Measurements from ENCODE around the gene EVI5L. TPM values are rescaled to one million over a fixed set of nuclear protein-coding genes. Genes with fewer than 3 reads are reported as not detected.
"Not testable (repeated sequence)": the region's sequence is repeated elsewhere in the genome, so short reads cannot be mapped to it uniquely, and the experiment has no call there.

EVI5L gene
- total and polyA plus RNA-seq, 4 donors = 1.4 to 5.0 (median 4.4) TPM

GRCh38 chr19:7858109-7858770, 28.2 kb downstream of the EVI5L start:
- TF ChIP-seq JUND (IDR thresholded peaks at IDR 0.05) = no peak
- TF ChIP-seq RAD21 (IDR thresholded peaks at IDR 0.05) = no peak
- no peak for TF ChIP-seq FOXA1 (IDR thresholded peaks at IDR 0.05)
- TF ChIP-seq, protein P1, sequence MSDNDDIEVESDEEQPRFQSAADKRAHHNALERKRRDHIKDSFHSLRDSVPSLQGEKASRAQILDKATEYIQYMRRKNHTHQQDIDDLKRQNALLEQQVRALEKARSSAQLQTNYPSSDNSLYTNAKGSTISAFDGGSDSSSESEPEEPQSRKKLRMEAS (IDR thresholded peaks at IDR 0.05) = no peak
- no peak for TF ChIP-seq EGR1 (IDR thresholded peaks at IDR 0.05; ENCODE audit: low read depth in 2 of 2)
- no peak for TF ChIP-seq HNF4A (conservative IDR thresholded peaks at IDR 0.05)
- no peak for TF ChIP-seq SP1 (IDR thresholded peaks at IDR 0.05)
- TF ChIP-seq TAF1 (conservative IDR thresholded peaks at IDR 0.05) = no peak
- no peak for TF ChIP-seq GABPA (IDR thresholded peaks at IDR 0.05 in 1 of 2, conservative IDR thresholded peaks at IDR 0.05 in 1 of 2)
- TF ChIP-seq ATF3 (IDR thresholded peaks at IDR 0.05) = no peak
- no peak for TF ChIP-seq YY1 (IDR thresholded peaks at IDR 0.05)
- no peaks in the 10 kb centered on the region for H3K36me3 ChIP-seq (ENCODE audit: control insufficient read depth in 4 of 4, insufficient read depth in 3 of 4, low read depth in 1 of 4, low read length in 3 of 4)
- WGBS = 77% methylated on average over 29 of the region's 29 CpGs
- H3K27me3 ChIP-seq (ENCODE audit: control insufficient read depth in 4 of 4, insufficient read depth in 4 of 4, low read length in 3 of 4) = no peaks in the 10 kb centered on the region
- H3K4me1 ChIP-seq (ENCODE audit: control insufficient read depth in 4 of 4, insufficient read depth in 4 of 4, low read length in 3 of 4) = peaks cover 5 to 15% (median 9%) of the 10 kb centered on the region in 4 donors
- no peak for DNase-seq (ENCODE audit: low spot score)
- no peak overlapping the region for H3K27ac ChIP-seq (ENCODE audit: low read depth in 1 of 2, low read length in 2 of 2)
- H3K9me3 ChIP-seq (ENCODE audit: control insufficient read depth in 4 of 4, low read length in 3 of 4) = no peaks in the 10 kb centered on the region
- H3K4me3 ChIP-seq (ENCODE audit: low read depth in 1 of 3, low read length in 3 of 3) = no peak overlapping the region
- H3K9ac ChIP-seq (ENCODE audit: low read depth in 1 of 2, low read length in 2 of 2) = no peak overlapping the region

DNA sequence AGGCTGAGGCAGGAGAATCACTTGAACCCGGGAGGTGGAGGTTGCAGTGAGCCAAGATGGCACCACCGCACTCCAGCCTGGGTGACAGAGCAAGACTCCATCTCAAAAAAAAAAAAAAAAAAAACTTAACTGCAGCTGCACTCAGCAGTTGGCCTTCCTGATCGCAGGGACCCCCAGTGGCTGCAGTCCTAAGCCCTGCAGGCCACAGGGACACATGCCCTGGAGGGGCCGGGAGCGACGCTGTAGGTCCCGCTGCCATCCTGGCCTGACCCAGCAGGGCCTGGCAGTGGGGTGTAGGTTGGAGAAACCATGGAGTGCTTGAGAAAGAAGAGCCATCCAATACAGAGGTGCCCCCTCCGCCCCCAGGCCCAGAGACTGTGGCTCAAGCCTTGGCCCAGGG, 29.1 kb downstream of the EVI5L start:
- 96% methylated on average over 8 of the region's 8 CpGs for WGBS
- H3K27me3 ChIP-seq (ENCODE audit: control insufficient read depth in 4 of 4, insufficient read depth in 4 of 4, low read length in 3 of 4); H3K9ac ChIP-seq (ENCODE audit: low read depth in 1 of 2, low read length in 2 of 2); H3K4me3 ChIP-seq (ENCODE audit: low read depth in 1 of 3, low read length in 3 of 3); H3K27ac ChIP-seq (ENCODE audit: low read depth in 1 of 2, low read length in 2 of 2); H3K4me1 ChIP-seq (ENCODE audit: control insufficient read depth in 4 of 4, insufficient read depth in 4 of 4, low read length in 3 of 4); H3K36me3 ChIP-seq (ENCODE audit: control insufficient read depth in 4 of 4, insufficient read depth in 3 of 4, low read depth in 1 of 4, low read length in 3 of 4); H3K9me3 ChIP-seq (ENCODE audit: control insufficient read depth in 4 of 4, low read length in 3 of 4); DNase-seq (ENCODE audit: low spot score): not testable (repeated sequence)

DNA sequence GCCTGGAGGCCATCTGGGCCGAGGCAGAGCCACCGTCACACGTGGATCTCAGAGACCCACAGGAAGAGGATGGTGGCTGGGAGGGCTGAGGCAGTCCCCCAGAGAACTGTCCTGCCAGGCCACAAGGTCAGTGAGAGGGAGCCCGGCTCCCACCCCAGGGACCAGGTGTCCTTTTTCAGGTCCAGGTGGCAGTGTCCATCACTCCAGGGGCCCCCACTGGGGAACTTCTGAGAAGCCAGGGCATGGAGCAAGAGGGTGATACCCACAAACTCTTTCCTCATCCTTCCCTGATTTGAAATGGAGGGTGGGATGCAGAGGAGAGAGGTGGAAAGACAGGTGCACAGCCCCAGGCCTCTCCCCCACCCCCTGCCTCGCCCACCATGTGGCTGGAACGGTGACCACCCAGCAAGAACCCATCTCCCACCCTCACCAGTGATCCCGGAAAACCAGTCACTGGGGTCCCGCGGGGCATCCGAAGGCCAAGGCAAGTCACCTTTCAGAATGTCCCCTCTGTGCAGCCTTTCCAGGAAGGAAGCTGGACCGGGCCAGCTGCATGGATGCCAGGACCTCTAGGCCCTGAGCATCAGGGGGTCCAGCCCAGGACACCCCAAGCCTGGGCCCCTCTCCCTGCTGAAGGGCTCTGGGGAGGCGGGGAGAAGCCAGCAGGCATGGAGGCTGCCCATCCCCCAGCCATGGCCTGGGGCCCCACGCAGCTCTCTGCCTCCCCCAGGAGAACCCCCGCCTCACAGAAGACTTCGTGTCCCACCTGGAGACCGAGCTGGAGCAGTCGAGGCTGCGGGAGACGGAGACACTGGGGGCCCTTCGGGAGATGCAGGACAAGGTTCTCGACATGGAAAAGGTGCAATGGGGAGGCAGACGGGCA, 30.1 kb downstream of the EVI5L start:
- Histone ChIP-seq H3K36me3 (ENCODE audit: control insufficient read depth in 4 of 4, insufficient read depth in 3 of 4, low read depth in 1 of 4, low read length in 3 of 4) (peaks cover 0 to 1% (median 0%) of the 10 kb centered on the region in 4 donors), H3K4me3 (ENCODE audit: low read depth in 1 of 3, low read length in 3 of 3) (no peak overlapping the region), H3K27ac (ENCODE audit: low read depth in 1 of 2, low read length in 2 of 2) (no peak overlapping the region), H3K4me1 (ENCODE audit: control insufficient read depth in 4 of 4, insufficient read depth in 4 of 4, low read length in 3 of 4) (peaks cover 0 to 9% (median 4%) of the 10 kb centered on the region in 4 donors), H3K27me3 (ENCODE audit: control insufficient read depth in 4 of 4, insufficient read depth in 4 of 4, low read length in 3 of 4) (no peaks in the 10 kb centered on the region), H3K9me3 (ENCODE audit: control insufficient read depth in 4 of 4, low read length in 3 of 4) (no peaks in the 10 kb centered on the region), H3K9ac (ENCODE audit: low read depth in 1 of 2, low read length in 2 of 2) (no peak overlapping the region)
- DNase-seq (ENCODE audit: low spot score) = no peak
- 94% methylated on average over 22 of the region's 22 CpGs for WGBS
- TF ChIP-seq HNF4A (conservative IDR thresholded peaks at IDR 0.05) = no peak
- TF ChIP-seq HNF4G (IDR thresholded peaks at IDR 0.05) = no peak
- no peak for TF ChIP-seq JUND (IDR thresholded peaks at IDR 0.05)
- TF ChIP-seq, protein P2, sequence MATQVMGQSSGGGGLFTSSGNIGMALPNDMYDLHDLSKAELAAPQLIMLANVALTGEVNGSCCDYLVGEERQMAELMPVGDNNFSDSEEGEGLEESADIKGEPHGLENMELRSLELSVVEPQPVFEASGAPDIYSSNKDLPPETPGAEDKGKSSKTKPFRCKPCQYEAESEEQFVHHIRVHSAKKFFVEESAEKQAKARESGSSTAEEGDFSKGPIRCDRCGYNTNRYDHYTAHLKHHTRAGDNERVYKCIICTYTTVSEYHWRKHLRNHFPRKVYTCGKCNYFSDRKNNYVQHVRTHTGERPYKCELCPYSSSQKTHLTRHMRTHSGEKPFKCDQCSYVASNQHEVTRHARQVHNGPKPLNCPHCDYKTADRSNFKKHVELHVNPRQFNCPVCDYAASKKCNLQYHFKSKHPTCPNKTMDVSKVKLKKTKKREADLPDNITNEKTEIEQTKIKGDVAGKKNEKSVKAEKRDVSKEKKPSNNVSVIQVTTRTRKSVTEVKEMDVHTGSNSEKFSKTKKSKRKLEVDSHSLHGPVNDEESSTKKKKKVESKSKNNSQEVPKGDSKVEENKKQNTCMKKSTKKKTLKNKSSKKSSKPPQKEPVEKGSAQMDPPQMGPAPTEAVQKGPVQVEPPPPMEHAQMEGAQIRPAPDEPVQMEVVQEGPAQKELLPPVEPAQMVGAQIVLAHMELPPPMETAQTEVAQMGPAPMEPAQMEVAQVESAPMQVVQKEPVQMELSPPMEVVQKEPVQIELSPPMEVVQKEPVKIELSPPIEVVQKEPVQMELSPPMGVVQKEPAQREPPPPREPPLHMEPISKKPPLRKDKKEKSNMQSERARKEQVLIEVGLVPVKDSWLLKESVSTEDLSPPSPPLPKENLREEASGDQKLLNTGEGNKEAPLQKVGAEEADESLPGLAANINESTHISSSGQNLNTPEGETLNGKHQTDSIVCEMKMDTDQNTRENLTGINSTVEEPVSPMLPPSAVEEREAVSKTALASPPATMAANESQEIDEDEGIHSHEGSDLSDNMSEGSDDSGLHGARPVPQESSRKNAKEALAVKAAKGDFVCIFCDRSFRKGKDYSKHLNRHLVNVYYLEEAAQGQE (IDR thresholded peaks at IDR 0.05) = no peak
- TF ChIP-seq FOXA2 (IDR thresholded peaks at IDR 0.05) = no peak
- no peak for TF ChIP-seq RXRA (IDR thresholded peaks at IDR 0.05)
- TF ChIP-seq ATF3 (IDR thresholded peaks at IDR 0.05) = no peak
- TF ChIP-seq YY1 (IDR thresholded peaks at IDR 0.05) = no peak
- TF ChIP-seq NR2F2 (IDR thresholded peaks at IDR 0.05) = no peak
- no peak for TF ChIP-seq RAD21 (IDR thresholded peaks at IDR 0.05)
- no peak for TF ChIP-seq FOXA1 (IDR thresholded peaks at IDR 0.05)
- no peak for TF ChIP-seq GABPA (IDR thresholded peaks at IDR 0.05 in 1 of 2, conservative IDR thresholded peaks at IDR 0.05 in 1 of 2)
- TF ChIP-seq CTCF (IDR thresholded peaks at IDR 0.05; ENCODE audit: low read depth, low read length, missing input control) = no peak
- no peak for TF ChIP-seq EGR1 (IDR thresholded peaks at IDR 0.05; ENCODE audit: low read depth in 2 of 2)
- TF ChIP-seq, protein P1 (IDR thresholded peaks at IDR 0.05) = no peak
